DOHH2 (cell line): Measurements from ENCODE around the gene KRTDAP.

Experiments used
- CTCF ChIP-seq: fragments of 200-600 bp; sonication (generic); IDR thresholded peaks from one replicate; pipeline ENCODE4 v1.5.1; 2014; ENCODE audit warnings: antibody characterized with exemption, mild to moderate bottlenecking, low read depth, low read length; ENCODE audit not compliant: poor library complexity, severe bottlenecking
- EZH2phosphoT487 ChIP-seq: fragments of 200-600 bp; sonication (generic); IDR thresholded peaks from 2 replicates; pipeline ENCODE4 v1.6.1; 2017; ENCODE audit warnings: borderline replicate concordance, mild to moderate bottlenecking, antibody characterized with exemption, low read length, moderate library complexity, mixed read lengths

GRCh38 chr19:35444735-35445134 is 45.5 kb downstream of the KRTDAP start:
- TF ChIP-seq CTCF: no peak
- TF ChIP-seq EZH2phosphoT487: no peak
